HUES64 (cell line): ENCODE data around the gene CCDC28B. TPM values are rescaled to one million over a fixed set of nuclear protein-coding genes. Genes with fewer than 3 reads are reported as not detected.
A peak's percentile ranks its signal among the peaks of the same experiment; 100 is the strongest.
"Not testable (repeated sequence)": the region's sequence is repeated elsewhere in the genome, so short reads cannot be mapped to it uniquely, and the experiment has no call there.

Experiments used
- H3K27ac ChIP-seq: 2 replicates; pipeline ENCODE4 v1.7.0; 2013; ENCODE audit warnings: low read depth, low read length, inconsistent platforms
- H3K27me3 ChIP-seq: 2 replicates; pipeline ENCODE4 v1.6.1; 2013; ENCODE audit warnings: mild to moderate bottlenecking, low read length; ENCODE audit not compliant: insufficient read depth
- H3K36me3 ChIP-seq: 2 replicates; pipeline ENCODE4 v1.6.1; 2013; ENCODE audit warnings: mild to moderate bottlenecking, low read length; ENCODE audit not compliant: insufficient read depth
- H3K4me1 ChIP-seq: 2 replicates; pipeline ENCODE4 v1.6.1; 2013; ENCODE audit warnings: mild to moderate bottlenecking, low read length, moderate library complexity; ENCODE audit not compliant: insufficient read depth
- H3K4me3 ChIP-seq: 2 replicates; pipeline ENCODE4 v1.5.1; 2013; ENCODE audit warnings: mild to moderate bottlenecking, low read length, moderate library complexity
- H3K9ac ChIP-seq: 2 replicates; pipeline ENCODE4 v1.6.1; 2013; ENCODE audit warnings: mild to moderate bottlenecking, low read depth, low read length
- H3K9me3 ChIP-seq: 2 replicates; pipeline ENCODE4 v1.6.1; 2013; ENCODE audit warnings: low read depth, low read length; ENCODE audit not compliant: insufficient read depth
- WGBS: fragments of 150-250, 120-280 bp; methylation state at CpG from one replicate; pipeline ENCODE4 v1.1.7; 2013; ENCODE audit warnings: missing lambda C conversion rate; 5-methylcytosine and 5-hydroxymethylcytosine counted together
- polyA plus RNA-seq, 2 experiments: library from polyadenylated mRNA; stranded (reverse); fragments of 50-300 nt; gene quantifications; one replicate each; pipeline ENCODE4 v1.2.3, GENCODE V29; 2013

The CCDC28B gene
- polyA plus RNA-seq (2013, experiment 1 of 2): 17.3 TPM
- 21.7 TPM for polyA plus RNA-seq (2013, experiment 2 of 2)

DNA sequence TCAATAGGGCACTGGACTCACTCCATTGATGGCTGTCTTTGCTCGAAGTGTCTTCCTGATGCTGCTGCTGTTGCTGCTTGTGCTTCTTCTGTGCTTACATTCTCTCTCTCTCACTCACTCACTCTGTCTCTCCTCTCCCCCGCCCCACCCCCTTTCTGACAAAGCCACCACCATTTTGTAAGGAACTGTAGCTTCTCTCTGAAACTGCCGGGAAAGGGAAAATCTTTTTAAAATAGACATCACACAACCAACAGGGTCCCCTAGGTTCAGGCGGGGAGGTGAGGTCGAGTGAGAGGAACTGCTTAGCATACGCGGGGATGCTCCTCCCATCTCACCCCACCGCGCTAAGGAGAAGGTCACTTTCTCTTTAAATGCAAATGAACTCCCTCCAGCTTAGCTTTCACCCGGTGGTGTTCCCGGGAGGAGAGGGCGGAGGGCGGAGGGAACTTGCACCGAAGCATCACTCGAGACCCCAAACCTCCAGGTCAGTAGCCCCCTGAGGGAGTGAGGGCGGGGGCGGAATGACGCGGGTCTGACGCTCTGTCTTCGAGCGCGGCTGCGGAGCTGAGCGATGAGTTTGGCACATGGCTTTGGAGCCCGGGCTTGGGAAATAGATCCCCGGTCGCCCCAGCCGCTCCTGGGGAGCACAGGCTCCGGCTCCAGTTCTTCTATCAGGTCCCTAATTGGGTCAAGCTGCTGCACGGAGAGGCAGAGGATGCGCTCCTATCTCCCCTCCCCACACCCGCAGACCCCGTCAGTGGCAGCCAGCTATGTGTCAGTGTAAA, at the start of gene CCDC28B:
CCDC28B (plus strand) TSS at position 370 of the 785 bp plus-strand sequence. CDS start 1,341 bp downstream, outside the sequence.
- no peaks in the 10 kb centered on the region for H3K27me3 ChIP-seq
- H3K27ac ChIP-seq: peak within 1 kb of the TSS; percentile 71; the same call in 1 of the 2 replicates
- H3K36me3 ChIP-seq: peaks cover 32% of the 10 kb centered on the region
- no peaks in the 10 kb centered on the region for H3K9me3 ChIP-seq
- under 1% methylated on average over 29 of the region's 34 CpGs for WGBS
- peaks cover 22% of the 10 kb centered on the region for H3K4me1 ChIP-seq
- peak within 1 kb of the TSS; percentile 45; the same call in 1 of the 2 replicates for H3K9ac ChIP-seq
- peak within 1 kb of the TSS; percentile 59 for H3K4me3 ChIP-seq

DNA sequence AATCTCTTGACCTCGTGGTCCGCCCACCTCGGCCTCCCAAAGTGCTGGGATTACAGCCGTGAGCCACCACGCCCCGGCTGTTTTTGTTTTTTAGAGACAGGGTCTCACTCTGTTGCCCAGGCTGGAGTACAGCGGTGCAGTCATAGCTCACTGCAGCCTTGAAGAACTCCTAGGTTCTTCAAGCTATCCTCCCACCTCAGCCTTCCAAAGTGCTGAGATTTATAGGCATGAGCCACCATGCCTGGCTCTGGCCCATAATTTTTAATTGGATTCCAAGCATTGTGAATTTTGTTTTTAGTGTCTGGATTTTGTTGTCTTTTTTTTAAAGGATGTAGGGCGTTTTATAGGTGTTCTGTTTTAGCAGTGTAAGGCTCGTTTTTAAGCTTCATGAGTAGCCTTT, 49.5 kb upstream of the CCDC28B start:
- Histone ChIP-seq H3K9ac (0 out of 2 replicates have a peak overlapping the region, but pooled peaks have one; percentile 3), H3K4me3 (no peak overlapping the region), H3K36me3 (no peaks in the 10 kb centered on the region), H3K4me1 (no peaks in the 10 kb centered on the region; the same call in 1 of the 2 replicates), H3K27me3 (no peaks in the 10 kb centered on the region), H3K27ac (no peak overlapping the region), H3K9me3 (no peaks in the 10 kb centered on the region)
- WGBS: 91% methylated on average over 9 of the region's 9 CpGs

DNA sequence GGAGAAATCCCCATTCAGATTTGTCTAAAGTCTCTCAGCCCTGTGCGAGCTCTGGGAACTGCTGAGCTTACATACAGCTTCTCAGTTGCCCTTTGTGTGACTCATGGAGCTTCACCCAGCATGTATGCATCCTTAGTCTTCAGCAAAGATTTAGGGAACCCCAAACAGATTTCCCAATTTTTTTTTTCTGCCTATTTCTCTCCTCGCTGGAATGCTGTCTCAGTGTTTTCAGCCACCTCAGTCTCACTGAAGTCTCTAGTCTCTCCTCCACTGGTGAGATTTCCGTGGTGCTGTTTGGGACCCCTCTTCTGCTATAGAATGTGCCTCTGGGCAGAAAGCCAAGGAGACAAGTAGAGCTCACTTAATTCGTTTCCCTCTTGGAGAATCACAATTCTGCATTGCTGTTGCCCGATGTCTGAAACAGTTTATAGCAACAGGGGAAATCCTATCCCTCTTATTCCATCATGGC, 49.0 kb upstream of the CCDC28B start:
- no peaks in the 10 kb centered on the region; the same call in 1 of the 2 replicates for H3K4me1 ChIP-seq
- H3K9me3 ChIP-seq: no peaks in the 10 kb centered on the region
- WGBS: 87% methylated on average over 5 of the region's 5 CpGs
- H3K36me3 ChIP-seq: peaks cover 4% of the 10 kb centered on the region
- H3K27ac ChIP-seq: no peak overlapping the region
- 0 out of 2 replicates have a peak overlapping the region, but pooled peaks have one; percentile 3 for H3K9ac ChIP-seq
- H3K27me3 ChIP-seq: no peaks in the 10 kb centered on the region
- H3K4me3 ChIP-seq: no peak overlapping the region

DNA sequence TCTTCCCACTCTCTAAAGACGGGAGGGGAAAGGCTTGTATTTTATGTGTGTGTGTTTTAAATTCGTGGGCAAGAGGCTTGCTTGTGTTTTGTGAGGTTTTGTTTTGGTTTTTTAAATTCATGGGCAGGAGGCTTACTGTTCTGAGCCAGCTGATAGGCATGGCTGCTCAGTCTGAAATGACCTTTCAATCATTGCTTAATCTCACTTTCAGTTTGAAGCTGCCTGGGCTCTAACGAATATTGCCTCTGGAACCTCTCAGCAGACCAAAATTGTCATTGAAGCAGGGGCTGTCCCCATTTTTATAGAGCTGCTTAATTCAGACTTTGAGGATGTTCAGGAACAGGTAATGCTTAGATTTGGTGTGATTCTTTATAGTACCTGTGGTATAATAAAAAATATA, 41.2 kb upstream of the CCDC28B start:
- 93% methylated on average over 3 of the region's 3 CpGs for WGBS
- H3K4me3 ChIP-seq: no peak overlapping the region
- no peaks in the 10 kb centered on the region for H3K4me1 ChIP-seq
- H3K9ac ChIP-seq: no peak overlapping the region
- no peaks in the 10 kb centered on the region for H3K9me3 ChIP-seq
- H3K36me3 ChIP-seq: peaks cover 77% of the 10 kb centered on the region
- H3K27ac ChIP-seq: no peak overlapping the region
- no peaks in the 10 kb centered on the region for H3K27me3 ChIP-seq

DNA sequence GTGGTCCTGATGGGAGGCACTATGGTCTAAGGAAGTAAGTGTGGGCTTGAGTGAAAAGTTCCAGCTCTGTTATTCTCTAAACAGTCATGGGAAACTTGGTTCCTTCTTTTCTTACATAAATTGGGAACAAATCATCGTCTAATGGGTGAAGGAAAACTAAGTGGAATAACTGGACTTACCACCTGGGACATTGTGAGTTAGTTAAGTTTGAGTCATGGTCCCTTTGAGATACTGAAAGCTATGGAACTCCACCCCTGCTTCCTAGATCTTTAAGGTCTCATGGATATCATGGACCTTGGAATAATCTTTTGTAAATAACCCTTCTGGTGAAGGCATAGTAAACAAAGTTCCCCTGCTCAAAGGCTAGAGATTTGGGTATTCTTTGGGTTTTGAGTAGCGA, 37.0 kb upstream of the CCDC28B start:
- H3K4me3 ChIP-seq: no peak overlapping the region
- H3K27ac ChIP-seq: no peak overlapping the region
- no peaks in the 10 kb centered on the region for H3K4me1 ChIP-seq
- H3K9me3 ChIP-seq: no peaks in the 10 kb centered on the region
- no peak overlapping the region for H3K9ac ChIP-seq
- H3K36me3 ChIP-seq: peaks cover 84% of the 10 kb centered on the region
- 100% methylated on average over 2 of the region's 2 CpGs for WGBS
- no peaks in the 10 kb centered on the region for H3K27me3 ChIP-seq

DNA sequence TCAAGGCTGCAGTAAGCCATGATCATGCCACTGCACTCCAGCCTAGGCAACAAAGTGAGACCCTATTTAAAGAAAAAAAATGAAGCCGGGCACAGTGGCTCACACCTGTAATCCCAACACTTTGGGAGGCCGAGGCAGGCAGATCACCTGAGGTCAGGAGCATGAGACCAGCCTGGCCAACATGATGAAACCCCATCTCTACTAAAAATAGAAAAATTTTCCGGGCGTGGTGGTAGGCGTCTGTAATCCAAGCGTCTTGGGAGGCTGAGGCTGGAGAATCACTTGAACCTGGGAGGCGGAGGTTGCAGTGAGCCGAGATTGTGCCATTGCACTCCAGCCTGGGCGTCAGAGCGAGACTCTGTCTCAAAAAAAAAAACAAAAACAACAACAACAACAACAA, 34.8 kb upstream of the CCDC28B start:
- H3K36me3 ChIP-seq: peaks cover 82% of the 10 kb centered on the region
- not testable (repeated sequence) for H3K27me3 ChIP-seq, H3K27ac ChIP-seq, H3K9me3 ChIP-seq, H3K9ac ChIP-seq, H3K4me3 ChIP-seq, H3K4me1 ChIP-seq
- WGBS: 95% methylated on average over 10 of the region's 10 CpGs

DNA sequence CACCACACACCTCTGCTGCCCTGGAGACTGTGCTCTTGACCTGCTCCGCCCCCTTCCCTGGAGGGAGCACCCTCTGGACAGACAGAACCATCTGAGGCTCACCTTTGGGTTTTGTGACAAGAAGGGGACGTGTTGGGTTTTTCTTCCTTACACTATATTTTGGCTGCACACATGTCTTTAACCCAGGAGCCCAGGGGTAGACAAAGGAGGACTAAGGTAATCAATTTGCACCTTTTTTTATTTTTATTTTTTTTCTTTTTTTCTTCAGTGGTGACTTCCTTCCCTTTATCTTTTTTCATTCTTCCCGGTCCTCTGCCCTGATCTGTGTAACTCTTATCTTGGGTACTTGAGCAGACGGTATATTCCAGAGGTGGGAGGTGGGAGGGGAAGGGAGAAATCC, 29.4 kb upstream of the CCDC28B start:
- H3K4me3 ChIP-seq: no peak overlapping the region
- H3K4me1 ChIP-seq: no peaks in the 10 kb centered on the region
- H3K27ac ChIP-seq: no peak overlapping the region
- no peaks in the 10 kb centered on the region for H3K27me3 ChIP-seq
- whole genome bisulfite sequencing: 90% methylated on average over 3 of the region's 4 CpGs
- H3K9ac ChIP-seq: no peak overlapping the region
- peaks cover 83% of the 10 kb centered on the region for H3K36me3 ChIP-seq
- H3K9me3 ChIP-seq: no peaks in the 10 kb centered on the region

DNA sequence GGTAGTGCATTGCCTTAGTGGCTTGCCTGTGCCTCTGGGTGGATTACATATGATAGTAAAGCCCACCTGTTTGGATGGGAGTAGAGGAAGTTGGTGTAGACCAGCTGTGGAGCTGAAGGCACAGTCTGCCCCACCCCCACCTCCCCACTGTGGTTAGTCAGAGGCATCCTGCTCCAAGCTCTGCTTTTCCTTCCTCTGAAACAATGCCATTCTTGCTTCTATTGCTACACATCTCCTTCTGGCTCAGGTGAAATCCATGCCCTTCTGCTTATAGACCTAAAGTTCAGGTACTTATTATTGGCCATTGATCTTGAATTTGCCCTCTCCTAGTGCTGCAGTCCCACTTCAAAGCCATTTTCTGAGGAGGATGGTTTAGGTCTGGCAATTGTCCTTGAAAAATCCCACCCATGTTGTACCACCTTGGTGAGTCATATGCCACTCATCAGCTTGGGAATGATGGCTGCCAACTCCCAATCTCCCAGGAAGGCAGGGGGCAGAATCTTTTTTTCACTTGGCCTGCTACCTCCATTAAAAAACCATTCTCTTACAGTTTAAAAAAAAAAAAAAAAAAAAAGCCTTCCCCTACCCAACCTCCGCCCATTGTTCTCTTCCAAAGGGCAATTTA, 27.7 kb upstream of the CCDC28B start:
- Histone ChIP-seq H3K36me3 (peaks cover 74% of the 10 kb centered on the region), H3K9me3 (no peaks in the 10 kb centered on the region), H3K4me3 (no peak overlapping the region), H3K9ac (no peak overlapping the region), H3K4me1 (peaks cover 2% of the 10 kb centered on the region; the same call in 1 of the 2 replicates), H3K27ac (no peak overlapping the region), H3K27me3 (no peaks in the 10 kb centered on the region)
- WGBS: 89% methylated on average over 1 of the region's 1 CpG

DNA sequence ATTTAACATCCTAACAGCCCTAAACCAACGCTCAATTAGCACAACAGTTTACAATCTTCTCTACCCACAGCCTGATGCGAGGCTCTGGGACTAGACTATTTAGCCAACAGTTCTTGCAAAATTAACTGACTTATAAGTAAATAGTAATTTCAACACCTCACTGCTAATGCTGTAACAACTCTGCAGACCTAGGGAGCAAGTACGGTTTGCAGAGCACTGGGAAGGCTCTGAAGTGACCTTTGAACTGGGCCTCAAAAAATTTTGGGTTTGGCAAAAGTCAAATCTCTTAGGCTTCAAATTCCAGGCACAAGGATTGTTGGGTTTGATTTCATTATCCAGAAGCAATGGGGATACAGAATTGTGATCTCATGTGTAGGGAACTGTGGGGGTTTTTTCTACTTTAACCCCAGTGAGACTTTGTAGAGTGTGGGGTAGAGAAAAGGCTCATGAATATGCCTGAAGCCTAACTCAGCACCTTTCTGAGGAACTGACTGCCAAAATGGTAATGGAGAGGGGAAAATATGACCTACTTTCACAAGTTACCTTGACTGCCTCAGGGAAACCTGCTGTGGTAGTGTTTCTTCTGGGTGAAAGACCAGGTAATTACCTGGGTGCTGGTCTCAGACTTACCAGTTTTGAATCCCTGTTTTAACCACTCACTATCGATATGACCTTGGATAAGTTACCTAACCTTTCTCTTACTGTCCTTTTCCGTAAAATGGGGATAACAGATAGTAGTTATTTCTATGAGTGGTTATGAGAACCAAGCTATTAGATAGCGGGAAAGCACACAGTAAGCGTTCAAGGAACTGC, 21.8 kb upstream of the CCDC28B start:
- peaks cover 43% of the 10 kb centered on the region for H3K36me3 ChIP-seq
- WGBS: 79% methylated on average over 7 of the region's 7 CpGs
- H3K4me1 ChIP-seq: peaks cover 25% of the 10 kb centered on the region
- peak overlapping the region; percentile 85 for H3K4me3 ChIP-seq
- no peaks in the 10 kb centered on the region for H3K27me3 ChIP-seq
- peak overlapping the region; percentile 91 for H3K27ac ChIP-seq
- no peaks in the 10 kb centered on the region for H3K9me3 ChIP-seq
- peak overlapping the region; percentile 90 for H3K9ac ChIP-seq

DNA sequence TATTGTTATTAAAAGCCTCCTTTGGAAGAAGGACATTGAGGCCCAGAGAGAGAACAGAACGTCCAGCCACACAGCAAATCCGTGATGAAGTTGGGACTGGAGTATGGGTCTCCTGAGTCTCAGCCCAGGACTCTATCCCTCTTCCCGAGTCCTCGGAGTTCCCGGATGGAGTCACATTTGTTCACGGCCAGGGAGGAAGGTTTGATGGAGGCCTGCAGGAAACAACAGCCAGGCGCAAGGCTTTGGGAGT, 21.3 kb upstream of the CCDC28B start:
- H3K36me3 ChIP-seq: peaks cover 43% of the 10 kb centered on the region
- WGBS: 35% methylated on average over 7 of the region's 7 CpGs
- peak overlapping the region; percentile 90 for H3K9ac ChIP-seq
- peaks cover 25% of the 10 kb centered on the region for H3K4me1 ChIP-seq
- peak overlapping the region; percentile 91 for H3K27ac ChIP-seq
- peak overlapping the region; percentile 85 for H3K4me3 ChIP-seq
- no peaks in the 10 kb centered on the region for H3K9me3 ChIP-seq
- H3K27me3 ChIP-seq: no peaks in the 10 kb centered on the region
